ENCODE data around the gene TEX51.

DNA sequence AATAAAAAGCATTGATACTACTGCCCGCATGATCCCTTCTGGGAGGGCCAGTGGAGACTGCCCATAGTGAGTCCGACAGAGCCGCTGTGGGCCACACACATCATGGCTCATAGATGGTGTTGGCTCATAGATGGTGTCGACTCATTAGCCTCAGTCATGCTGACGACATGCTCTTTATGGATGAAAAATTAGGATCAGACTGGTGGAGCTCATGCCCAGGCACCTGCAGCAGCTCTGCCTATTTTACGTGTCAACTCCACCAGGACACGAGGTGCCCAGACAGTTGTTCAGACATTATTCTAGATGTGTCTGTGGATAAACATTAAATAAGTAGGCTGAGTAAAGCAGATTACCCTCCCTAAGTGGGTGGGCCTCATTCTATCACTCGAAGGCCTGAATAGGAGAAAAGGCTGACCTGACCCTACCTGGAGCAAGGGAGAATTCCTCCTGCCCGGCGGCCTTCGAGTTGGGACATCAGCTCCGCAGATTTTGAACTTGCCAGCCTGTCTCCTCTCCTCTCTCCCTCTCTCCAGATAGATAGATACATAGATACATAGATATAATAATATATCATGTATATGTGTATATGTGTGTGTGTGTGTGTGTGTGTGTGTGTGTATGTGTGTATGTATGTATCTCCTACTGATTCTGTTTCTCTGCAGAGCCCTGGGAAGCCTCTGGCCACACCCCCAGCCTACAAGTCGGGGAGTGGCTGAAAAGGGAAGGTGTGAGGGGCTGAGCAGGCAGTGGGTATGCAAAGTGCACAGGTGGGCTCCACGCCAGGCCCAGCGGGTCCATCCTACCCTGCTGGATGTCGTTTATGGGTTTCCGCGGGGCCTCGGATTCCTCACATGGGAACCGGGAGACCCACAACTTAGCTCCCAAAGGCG is 13.6 kb upstream of the TEX51 start:
- TF ChIP-seq FOS (IDR thresholded peaks at IDR 0.05; ENCODE audit: low read depth, low read length), result no peak
- TF ChIP-seq, protein P1, sequence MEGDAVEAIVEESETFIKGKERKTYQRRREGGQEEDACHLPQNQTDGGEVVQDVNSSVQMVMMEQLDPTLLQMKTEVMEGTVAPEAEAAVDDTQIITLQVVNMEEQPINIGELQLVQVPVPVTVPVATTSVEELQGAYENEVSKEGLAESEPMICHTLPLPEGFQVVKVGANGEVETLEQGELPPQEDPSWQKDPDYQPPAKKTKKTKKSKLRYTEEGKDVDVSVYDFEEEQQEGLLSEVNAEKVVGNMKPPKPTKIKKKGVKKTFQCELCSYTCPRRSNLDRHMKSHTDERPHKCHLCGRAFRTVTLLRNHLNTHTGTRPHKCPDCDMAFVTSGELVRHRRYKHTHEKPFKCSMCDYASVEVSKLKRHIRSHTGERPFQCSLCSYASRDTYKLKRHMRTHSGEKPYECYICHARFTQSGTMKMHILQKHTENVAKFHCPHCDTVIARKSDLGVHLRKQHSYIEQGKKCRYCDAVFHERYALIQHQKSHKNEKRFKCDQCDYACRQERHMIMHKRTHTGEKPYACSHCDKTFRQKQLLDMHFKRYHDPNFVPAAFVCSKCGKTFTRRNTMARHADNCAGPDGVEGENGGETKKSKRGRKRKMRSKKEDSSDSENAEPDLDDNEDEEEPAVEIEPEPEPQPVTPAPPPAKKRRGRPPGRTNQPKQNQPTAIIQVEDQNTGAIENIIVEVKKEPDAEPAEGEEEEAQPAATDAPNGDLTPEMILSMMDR (conservative IDR thresholded peaks at IDR 0.05; ENCODE audit: low read depth, low read length), result no peak
- no peak for TF ChIP-seq MAFK (IDR thresholded peaks at IDR 0.05; ENCODE audit: low read depth, low read length)

All from IMR-90 (cell line).